GM12892 (cell line): ENCODE data around the gene DTNBP1.

ENCODE experiments used
- POLR2A ChIP-seq: IDR thresholded peaks from 2 replicates; pipeline ENCODE4 v1.6.1; 2011; ENCODE audit warnings: low read depth, low read length, control low read depth
- POLR2AphosphoS5 ChIP-seq: IDR thresholded peaks from 2 replicates; pipeline ENCODE4 v1.6.1; 2011; ENCODE audit warnings: low read depth, low read length, control low read depth

DNA sequence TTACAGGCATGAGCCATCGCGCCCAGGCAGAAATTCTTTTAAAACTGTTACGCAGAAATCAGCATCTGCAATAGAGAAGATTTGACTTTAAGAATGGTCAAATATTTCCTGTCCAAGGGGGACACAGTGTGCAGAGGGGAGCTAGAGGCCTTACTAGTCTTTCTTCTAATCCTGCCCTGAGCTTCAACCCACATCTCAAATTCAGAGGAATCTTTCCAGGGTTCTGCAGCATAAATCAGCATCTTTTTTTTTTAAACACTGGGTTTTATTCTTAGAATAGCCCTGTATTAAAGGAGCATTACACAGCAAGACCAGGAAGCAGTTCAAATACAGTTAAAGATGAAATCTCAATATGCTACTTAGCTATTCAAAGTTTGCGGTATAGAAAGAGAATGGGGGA lies 81.1 kb downstream of the DTNBP1 start:
- TF ChIP-seq POLR2A (no peak), POLR2AphosphoS5 (no peak)
